ENCODE results near the gene PKHD1. TPM values are rescaled to one million over a fixed set of nuclear protein-coding genes. Genes with fewer than 3 reads are reported as not detected.

PKHD1 gene
- total and polyA plus RNA-seq, 2 donors (not counting 1 experiment from before 2014, with no cell fraction given), result not detected

- no peak for TF ChIP-seq EZH2 (IDR thresholded peaks at IDR 0.05; ENCODE audit: borderline replicate concordance, insufficient read depth, low read depth, low read length, poor library complexity, severe bottlenecking)
- no peak for TF ChIP-seq CTCF (IDR thresholded peaks at IDR 0.05)
- Histone ChIP-seq H3K36me3 (replicated peaks in 1 of 2; ENCODE audit: control extremely low read depth in 1 of 2, control insufficient read depth in 1 of 2, extremely low read depth in 1 of 2, insufficient read depth in 2 of 2, low read length in 1 of 2) (no peaks in the 10 kb centered on the region), H3K4me1 (ENCODE audit: control insufficient read depth in 2 of 2, insufficient read depth in 2 of 2, low read length in 2 of 2) (no peaks in the 10 kb centered on the region), H2AFZ (ENCODE audit: insufficient read depth, low read depth, low read length, poor library complexity, severe bottlenecking) (no peak overlapping the region), H3K9me3 (ENCODE audit: control extremely low read depth in 1 of 3, control insufficient read depth in 2 of 3, insufficient read depth in 1 of 3, low read length in 2 of 3) (no peaks in the 10 kb centered on the region), H3K27me3 (replicated peaks in 1 of 4; ENCODE audit: control extremely low read depth in 1 of 4, control insufficient read depth in 3 of 4, insufficient read depth in 4 of 4, low read length in 3 of 4) (no peaks in the 10 kb centered on the region), H3K4me3 (ENCODE audit: control extremely low read depth in 1 of 5, extremely low read depth in 1 of 5, insufficient read depth in 1 of 5, low read depth in 2 of 5, low read length in 4 of 5) (no peak overlapping the region), H3K27ac (ENCODE audit: low read length in 2 of 2) (no peak overlapping the region), H3K9ac (ENCODE audit: low read length) (no peak overlapping the region), H3K4me2 (replicated peaks; ENCODE audit: low read depth, low read length, poor library complexity, severe bottlenecking) (no peak overlapping the region), H3K79me2 (ENCODE audit: control insufficient read depth, insufficient read depth, low read length) (no peaks in the 10 kb centered on the region), H4K20me1 (ENCODE audit: control insufficient read depth, insufficient read depth, low read length, poor library complexity, severe bottlenecking) (no peaks in the 10 kb centered on the region)
- ChIA-PET POLR2A (no interaction called here), CTCF (no interaction called here)
- no peaks in the 10 kb centered on the region for H3K27me3 Mint-ChIP-seq
- DNase-seq, result no peak
- no peaks in the 10 kb centered on the region for H3K9me3 Mint-ChIP-seq (ENCODE audit: insufficient read depth)
- H3K27ac Mint-ChIP-seq, result no peak overlapping the region
- intact Hi-C loops (cut with micrococcal nuclease), result no loop called here
- ATAC-seq (ENCODE audit: low read depth), result no peak
- H3K4me1 Mint-ChIP-seq, result peaks cover 3% of the 10 kb centered on the region
- no peak overlapping the region for H3K4me3 Mint-ChIP-seq
These were observed 521.9 kb downstream of the PKHD1 start for GRCh38 chr6:51565472-51565871.

Small RNA genes within 50 kb of the gene (small RNA-seq; reads per million reads assigned to genes)
- not detected for gene RN7SL580P (ENCODE audit: insufficient read length, low read depth, low replicate concordance)

Other genes starting within 250 kb of the PKHD1 start
- gene IL17A, start 98.8 kb upstream of the PKHD1 start, total RNA-seq, result not detected in 2 replicates
- not detected in 2 replicates for gene IL17A, start 98.8 kb upstream of the PKHD1 start, polyA plus RNA-seq
- not detected in 2 replicates for gene IL17F, start 156.9 kb upstream of the PKHD1 start, total RNA-seq
- gene IL17F, start 156.9 kb upstream of the PKHD1 start, polyA plus RNA-seq, result not detected in 2 replicates
- gene MCM3, start 197.1 kb upstream of the PKHD1 start, total RNA-seq, result 58.5 and 60.0 TPM in 2 replicates
- gene MCM3, start 197.1 kb upstream of the PKHD1 start, polyA plus RNA-seq, result 30.8 and 34.3 TPM in 2 replicates

Measured in B cell (primary cell).